GM12864 (cell line): ENCODE results near the gene OTUD5.

Source experiments
- DNase-seq: peaks from one replicate; pipeline ENCODE4 v3.0.0-alpha.2; 2011; ENCODE audit warnings: low read depth
- H3K4me3 ChIP-seq: 2 replicates; pipeline ENCODE4 v1.5.1; 2011; ENCODE audit warnings: mild to moderate bottlenecking, low read depth, low read length, control low read depth
- TF ChIP-seq, protein P1 (sequence below): IDR thresholded peaks from 2 replicates; pipeline ENCODE4 v1.5.1; 2011; ENCODE audit warnings: low read depth, mild to moderate bottlenecking, moderate library complexity, low read length, control low read depth, inconsistent platforms; ENCODE audit errors: missing control alignments

OTUD5 gene

DNA sequence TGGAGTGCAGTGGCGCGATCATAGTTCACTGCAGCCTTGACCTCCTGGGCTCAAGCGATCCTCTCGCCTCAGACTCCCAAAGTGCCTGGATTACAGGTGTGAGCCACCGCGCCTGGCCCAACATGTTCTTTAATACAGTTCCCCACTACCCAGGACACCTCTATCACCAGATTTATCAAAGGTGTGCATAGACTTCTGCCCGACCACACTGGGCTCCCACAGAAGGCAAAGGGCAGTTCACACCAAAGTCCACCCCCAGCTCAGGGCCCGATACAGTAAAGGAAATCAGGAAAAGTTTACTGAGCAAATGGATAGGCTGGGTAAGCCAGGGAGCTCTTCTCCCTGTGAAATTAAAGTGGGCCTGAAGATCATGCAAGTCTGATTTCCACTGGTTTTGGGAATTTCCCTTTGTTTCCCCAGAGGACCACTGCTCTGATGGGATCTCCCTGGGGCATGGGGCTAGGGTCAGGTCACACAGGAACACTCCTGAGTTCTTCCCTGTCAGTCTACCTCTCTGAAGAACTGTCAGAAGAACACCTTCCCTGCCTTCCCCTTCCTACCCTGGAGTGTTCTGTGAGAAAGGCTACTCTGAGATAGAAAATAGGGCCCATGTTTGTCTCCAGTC, 20.9 kb downstream of the OTUD5 start:
- H3K4me3 ChIP-seq: no peak overlapping the region
- TF ChIP-seq, protein P1, sequence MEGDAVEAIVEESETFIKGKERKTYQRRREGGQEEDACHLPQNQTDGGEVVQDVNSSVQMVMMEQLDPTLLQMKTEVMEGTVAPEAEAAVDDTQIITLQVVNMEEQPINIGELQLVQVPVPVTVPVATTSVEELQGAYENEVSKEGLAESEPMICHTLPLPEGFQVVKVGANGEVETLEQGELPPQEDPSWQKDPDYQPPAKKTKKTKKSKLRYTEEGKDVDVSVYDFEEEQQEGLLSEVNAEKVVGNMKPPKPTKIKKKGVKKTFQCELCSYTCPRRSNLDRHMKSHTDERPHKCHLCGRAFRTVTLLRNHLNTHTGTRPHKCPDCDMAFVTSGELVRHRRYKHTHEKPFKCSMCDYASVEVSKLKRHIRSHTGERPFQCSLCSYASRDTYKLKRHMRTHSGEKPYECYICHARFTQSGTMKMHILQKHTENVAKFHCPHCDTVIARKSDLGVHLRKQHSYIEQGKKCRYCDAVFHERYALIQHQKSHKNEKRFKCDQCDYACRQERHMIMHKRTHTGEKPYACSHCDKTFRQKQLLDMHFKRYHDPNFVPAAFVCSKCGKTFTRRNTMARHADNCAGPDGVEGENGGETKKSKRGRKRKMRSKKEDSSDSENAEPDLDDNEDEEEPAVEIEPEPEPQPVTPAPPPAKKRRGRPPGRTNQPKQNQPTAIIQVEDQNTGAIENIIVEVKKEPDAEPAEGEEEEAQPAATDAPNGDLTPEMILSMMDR: no peak
- DNase-seq: no peak

DNA sequence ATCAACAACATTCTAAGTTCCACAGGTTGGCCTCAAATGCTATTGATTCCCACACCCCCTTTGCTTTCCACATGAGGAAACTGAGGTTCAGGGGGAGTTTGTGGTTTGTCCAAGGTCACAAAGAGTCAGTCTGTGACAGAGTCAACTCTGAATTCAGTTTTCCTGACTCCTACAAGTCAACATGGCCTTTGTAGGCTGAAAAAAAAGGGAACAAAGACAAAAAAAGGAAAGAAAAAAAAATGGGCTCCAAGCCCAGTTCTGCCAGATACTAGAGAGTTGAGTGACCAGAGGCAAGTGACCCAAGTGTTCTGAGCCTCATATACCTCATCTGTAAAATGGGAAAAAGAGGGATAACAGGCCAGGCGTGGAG, 22.1 kb downstream of the OTUD5 start:
- no peak overlapping the region for H3K4me3 ChIP-seq
- TF ChIP-seq, protein P1: no peak
- no peak for DNase-seq

DNA sequence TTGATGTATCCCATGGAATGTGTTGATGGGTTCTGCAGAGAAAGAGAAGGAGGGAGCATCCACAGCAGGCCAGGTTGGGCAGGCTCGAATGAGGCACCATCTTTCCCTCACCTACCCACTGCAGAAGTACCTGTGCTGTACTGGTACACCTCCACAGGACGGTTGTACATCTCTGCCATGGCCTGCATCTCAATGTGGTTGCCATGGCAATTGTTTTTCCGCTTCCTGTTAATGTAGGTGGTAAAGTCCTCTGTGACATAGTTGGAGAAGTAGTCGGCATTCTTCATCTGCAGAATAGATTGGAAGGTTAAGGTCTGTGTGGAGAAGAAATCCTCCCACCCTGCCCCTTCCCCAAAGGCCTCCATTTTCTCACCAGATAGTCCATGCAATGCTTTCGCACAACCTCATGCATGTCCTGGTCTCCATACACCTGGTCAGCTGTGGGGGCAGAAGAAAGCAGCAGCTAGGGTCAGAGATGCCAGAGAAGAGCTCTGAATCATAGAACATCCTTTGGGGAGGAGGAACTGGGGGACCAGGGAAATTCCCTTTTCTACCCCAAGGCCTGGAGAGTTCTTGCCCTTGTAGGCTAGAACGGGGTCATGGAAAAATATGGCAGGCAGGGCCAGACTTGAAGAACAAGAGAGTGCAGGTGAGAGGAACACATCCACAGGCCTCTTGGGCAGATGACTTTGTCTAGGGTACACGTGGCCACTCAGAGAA, 22.7 kb downstream of the OTUD5 start:
- no peak for DNase-seq
- TF ChIP-seq, protein P1: no peak
- no peak overlapping the region for H3K4me3 ChIP-seq

DNA sequence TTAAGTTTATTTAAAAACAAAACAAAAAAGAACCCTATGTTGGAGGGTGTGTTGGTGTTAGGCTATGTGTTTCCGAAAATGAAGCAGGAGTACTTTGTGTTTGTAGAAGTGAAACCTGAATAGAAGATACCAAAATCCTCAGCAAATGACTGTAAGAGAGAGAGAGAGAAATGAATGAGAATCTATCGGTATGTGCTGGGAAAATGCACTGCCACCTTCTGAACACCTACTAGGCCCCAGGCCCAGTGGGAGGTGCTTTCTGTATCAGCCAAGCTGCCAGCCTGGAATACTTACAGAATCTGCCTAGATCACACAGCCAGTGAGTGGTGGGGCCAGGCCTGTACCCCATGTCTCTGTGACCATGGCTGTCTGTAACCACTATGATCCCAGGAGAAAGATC, 23.6 kb downstream of the OTUD5 start:
- TF ChIP-seq, protein P1: no peak
- DNase-seq: no peak
- no peak overlapping the region for H3K4me3 ChIP-seq

DNA sequence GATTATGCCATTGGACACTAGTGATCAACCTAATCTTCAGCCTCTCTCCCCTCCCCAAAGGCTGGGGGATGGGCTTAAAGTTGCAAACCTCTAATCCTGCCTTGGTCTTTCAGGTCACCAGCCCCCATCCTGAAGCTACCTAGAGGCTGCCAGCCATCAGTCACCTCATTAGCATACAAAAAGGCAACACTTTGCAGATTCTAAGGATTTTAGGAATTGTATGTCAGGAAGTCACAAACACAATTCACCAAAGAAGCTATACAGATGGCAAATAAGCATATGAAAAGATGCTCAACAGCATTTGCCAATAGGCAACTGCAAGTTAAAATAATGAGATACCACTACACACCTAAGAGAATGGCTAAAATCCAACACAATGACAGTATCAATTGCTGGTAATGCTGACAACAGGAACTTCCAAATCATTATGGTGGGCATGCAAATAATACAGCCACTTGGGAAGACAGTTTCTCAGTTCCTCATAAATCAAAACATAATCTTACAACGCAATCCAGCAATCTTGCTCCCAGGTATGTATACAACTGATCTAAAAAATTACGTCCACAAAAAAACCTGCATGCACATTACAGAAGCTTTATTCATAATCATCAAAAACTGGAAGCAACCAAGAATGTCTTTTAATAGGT, 29.5 kb downstream of the OTUD5 start:
- TF ChIP-seq, protein P1: no peak
- no peak for DNase-seq
- no peak overlapping the region for H3K4me3 ChIP-seq

DNA sequence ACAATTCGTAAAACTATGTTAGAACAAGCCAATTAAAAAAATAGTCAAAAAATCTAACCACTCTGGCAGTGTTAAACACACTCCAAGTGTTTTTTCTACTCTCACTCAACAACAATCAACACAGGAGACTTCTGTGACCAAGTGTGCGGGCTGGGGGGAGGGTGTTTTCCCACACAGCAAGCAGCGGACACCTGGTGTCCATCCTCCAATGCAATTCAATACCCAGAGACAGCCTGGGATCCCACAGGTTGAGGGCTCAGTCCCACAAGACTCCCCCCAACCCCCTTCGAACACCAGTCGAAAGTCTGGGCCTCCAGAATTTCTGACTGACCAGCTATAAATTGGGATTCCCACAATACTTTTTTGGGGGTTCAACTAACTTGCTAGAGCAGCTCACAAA, 30.3 kb downstream of the OTUD5 start:
- no peak overlapping the region for H3K4me3 ChIP-seq
- TF ChIP-seq, protein P1: no peak
- no peak for DNase-seq

DNA sequence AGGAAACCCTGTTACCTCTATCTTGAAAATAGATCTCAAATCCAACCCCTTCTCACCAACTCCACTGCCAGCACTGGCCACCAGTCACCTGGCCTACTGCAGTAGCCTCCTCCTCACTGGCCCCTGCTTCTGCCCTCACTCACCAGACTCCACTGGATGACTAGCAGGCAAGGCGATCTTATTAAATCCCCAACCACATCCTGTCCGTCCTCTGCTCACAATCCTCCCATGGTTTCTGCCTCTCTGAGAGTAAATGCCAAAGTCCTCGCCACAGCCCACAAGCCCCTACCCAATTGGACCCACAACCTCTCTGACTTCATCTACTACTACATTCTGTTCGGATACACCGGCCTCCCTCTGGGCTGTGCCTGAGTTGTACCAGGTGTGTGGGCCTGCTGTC, 33.1 kb downstream of the OTUD5 start:
- TF ChIP-seq, protein P1: no peak
- no peak overlapping the region for H3K4me3 ChIP-seq
- no peak for DNase-seq
